BJ (cell line): ENCODE results near the gene HSPB7. TPM values are rescaled to one million over a fixed set of nuclear protein-coding genes. Genes with fewer than 3 reads are reported as not detected.

Experiments
- CTCF ChIA-PET: fragments of 350-600 bp; formaldehyde crosslinking; extraction: SDS; loops from one replicate; lab custom pipeline; 2021; ENCODE audit warnings: antibody characterized with exemption, inconsistent platforms; lab: Yijun Ruan, JAX
- POLR2A ChIA-PET: fragments of 300-600 bp; sonication (Branson Sonifier 250); formaldehyde crosslinking; extraction: SDS; loops from one replicate; lab custom pipeline; 2021; ENCODE audit warnings: antibody characterized with exemption; lab: Charles Lee
- DNase-seq: peaks from one replicate; pipeline ENCODE4 v3.0.0-alpha.2; 2011; ENCODE audit warnings: low read depth
- H3K27me3 ChIP-seq: 2 replicates; pipeline ENCODE4 v1.6.0; 2011; ENCODE audit warnings: low read length; ENCODE audit not compliant: control insufficient read depth, insufficient read depth
- H3K36me3 ChIP-seq: 2 replicates; pipeline ENCODE4 v1.5.1; 2011; ENCODE audit warnings: low read length; ENCODE audit not compliant: control insufficient read depth, insufficient read depth
- H3K4me3 ChIP-seq: 2 replicates; pipeline ENCODE4 v1.5.1; 2011; ENCODE audit warnings: low read depth, mild to moderate bottlenecking, control low read depth, low read length
- polyA plus RNA-seq: library from polyadenylated mRNA; depleted of rRNA; stranded (reverse); fragments of >200 nt; gene quantifications from 2 replicates; pipeline ENCODE4 v1.2.3, GENCODE V29; 2011
- TF ChIP-seq, protein P1 (sequence below): IDR thresholded peaks from 2 replicates; pipeline ENCODE4 v1.5.1; 2011; ENCODE audit warnings: low read depth, mild to moderate bottlenecking, control low read depth, inconsistent platforms, low read length, moderate library complexity; ENCODE audit not compliant: insufficient read depth

The HSPB7 gene
- polyA plus RNA-seq, 1 experiment: 66.6 TPM

DNA sequence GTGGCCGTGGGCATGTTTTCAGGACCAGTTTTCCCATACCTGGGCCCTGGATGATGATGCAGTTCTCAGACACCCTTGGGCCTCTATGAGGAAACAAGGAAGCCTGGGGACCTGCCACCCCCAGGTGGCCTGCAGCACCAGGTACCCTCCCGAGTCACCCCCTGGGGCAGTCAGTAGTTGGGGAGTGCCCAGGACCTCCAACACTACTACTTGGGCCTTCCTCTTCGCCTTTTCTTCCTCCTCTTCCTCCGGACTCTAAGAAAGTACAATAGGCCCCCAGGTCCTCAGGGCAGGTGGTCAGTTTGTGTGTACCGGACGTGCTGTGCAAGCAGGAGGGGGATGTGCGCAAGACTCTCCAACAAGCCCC, 25.7 kb downstream of the HSPB7 start:
- ChIA-PET POLR2A (no interaction called here), CTCF (no interaction called here)
- Histone ChIP-seq H3K4me3 (no peak overlapping the region), H3K27me3 (no peaks in the 10 kb centered on the region; the same call in 1 of the 2 replicates), H3K36me3 (no peaks in the 10 kb centered on the region)
- TF ChIP-seq, protein P1, sequence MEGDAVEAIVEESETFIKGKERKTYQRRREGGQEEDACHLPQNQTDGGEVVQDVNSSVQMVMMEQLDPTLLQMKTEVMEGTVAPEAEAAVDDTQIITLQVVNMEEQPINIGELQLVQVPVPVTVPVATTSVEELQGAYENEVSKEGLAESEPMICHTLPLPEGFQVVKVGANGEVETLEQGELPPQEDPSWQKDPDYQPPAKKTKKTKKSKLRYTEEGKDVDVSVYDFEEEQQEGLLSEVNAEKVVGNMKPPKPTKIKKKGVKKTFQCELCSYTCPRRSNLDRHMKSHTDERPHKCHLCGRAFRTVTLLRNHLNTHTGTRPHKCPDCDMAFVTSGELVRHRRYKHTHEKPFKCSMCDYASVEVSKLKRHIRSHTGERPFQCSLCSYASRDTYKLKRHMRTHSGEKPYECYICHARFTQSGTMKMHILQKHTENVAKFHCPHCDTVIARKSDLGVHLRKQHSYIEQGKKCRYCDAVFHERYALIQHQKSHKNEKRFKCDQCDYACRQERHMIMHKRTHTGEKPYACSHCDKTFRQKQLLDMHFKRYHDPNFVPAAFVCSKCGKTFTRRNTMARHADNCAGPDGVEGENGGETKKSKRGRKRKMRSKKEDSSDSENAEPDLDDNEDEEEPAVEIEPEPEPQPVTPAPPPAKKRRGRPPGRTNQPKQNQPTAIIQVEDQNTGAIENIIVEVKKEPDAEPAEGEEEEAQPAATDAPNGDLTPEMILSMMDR: no peak
- DNase-seq: no peak

DNA sequence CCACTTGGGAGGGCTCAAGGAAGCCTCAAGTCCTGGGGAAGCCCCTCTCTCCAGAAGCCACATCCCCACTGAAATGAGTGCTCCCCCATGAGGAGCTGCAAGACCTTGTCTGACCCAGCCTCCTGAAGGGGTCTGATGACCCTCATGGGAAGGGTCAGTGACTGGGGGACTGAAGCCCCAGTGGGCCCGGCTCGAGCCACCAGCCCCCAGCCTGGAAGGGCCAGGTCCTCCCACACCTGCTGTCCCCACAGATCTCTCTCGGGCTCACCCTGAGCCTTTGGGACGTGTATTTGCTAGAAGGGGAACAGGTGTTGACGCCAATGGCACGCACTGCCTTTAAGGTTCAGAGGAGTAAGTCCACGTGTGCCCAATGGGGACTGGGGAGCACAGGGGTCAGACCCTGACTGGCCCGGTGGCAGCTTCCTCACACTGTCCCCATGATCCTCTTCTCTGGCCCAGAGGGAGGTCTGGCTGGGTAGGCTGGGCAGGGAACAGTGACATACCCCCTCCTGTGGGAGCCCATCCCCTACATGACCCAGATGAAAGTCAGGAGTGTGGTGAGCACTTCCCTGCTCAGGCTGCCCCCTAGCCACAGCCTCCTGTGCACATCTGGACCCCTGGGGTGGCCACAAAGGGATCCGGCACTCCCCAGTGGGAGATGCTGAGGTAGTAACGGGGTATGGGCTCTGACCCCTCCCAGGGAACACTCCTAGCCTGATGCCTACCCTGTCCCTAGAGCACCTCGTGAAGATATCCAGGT, 26.2 kb downstream of the HSPB7 start:
- no peak for DNase-seq
- CTCF ChIA-PET: interaction anchor here (0.9 kb wide), 1 partner anchor 199 kb away, joined by 3 read pairs; no protein-coding TSS in a partner anchor
- Histone ChIP-seq H3K36me3 (no peaks in the 10 kb centered on the region), H3K4me3 (no peak overlapping the region), H3K27me3 (no peaks in the 10 kb centered on the region; the same call in 1 of the 2 replicates)
- POLR2A ChIA-PET: no interaction called here
- TF ChIP-seq, protein P1: no peak

DNA sequence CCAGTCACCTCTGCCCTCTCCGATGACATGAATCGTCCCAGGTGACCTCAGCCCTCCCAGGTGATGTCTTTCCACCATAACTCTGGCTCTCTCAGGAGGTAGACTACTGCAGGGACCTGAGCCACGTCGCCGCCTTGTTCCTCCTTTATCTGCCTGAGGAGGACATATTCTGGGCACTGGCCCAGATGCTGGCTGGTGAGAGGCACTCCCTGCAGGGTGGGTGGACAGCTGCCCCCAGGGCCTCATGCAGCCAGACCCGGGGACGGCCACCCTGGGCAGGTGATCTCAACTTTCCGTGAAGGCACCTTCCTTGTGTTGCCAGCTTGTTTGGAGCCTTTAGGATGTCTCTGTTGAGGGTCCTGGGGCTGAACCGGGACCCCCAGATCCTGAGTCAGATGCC, 28.1 kb downstream of the HSPB7 start:
- no peaks in the 10 kb centered on the region for H3K36me3 ChIP-seq
- DNase-seq: no peak
- no peak overlapping the region for H3K4me3 ChIP-seq
- CTCF ChIA-PET: interaction anchor here (1.3 to 1.5 kb wide), 2 partner anchors 174 to 198 kb away, joined by 3 to 6 read pairs; no protein-coding TSS in a partner anchor
- H3K27me3 ChIP-seq: no peaks in the 10 kb centered on the region
- TF ChIP-seq, protein P1: no peak
- POLR2A ChIA-PET: no interaction called here

GRCh38 chr1:15988856-15989736, 28.7 kb downstream of the HSPB7 start:
- no peak for DNase-seq
- H3K4me3 ChIP-seq: no peak overlapping the region
- TF ChIP-seq, protein P1: no peak
- POLR2A ChIA-PET: no interaction called here
- no peaks in the 10 kb centered on the region for H3K27me3 ChIP-seq
- no peaks in the 10 kb centered on the region for H3K36me3 ChIP-seq
- CTCF ChIA-PET: interaction anchor here (1.2 to 1.5 kb wide), 3 partner anchors 21 to 197 kb away, joined by 3 to 6 read pairs (median 4); no protein-coding TSS in a partner anchor
